ENCODE results near the gene KCNIP3.
"Not testable (repeated sequence)": the region's sequence is repeated elsewhere in the genome, so short reads cannot be mapped to it uniquely, and the experiment has no call there.

The KCNIP3 gene

DNA sequence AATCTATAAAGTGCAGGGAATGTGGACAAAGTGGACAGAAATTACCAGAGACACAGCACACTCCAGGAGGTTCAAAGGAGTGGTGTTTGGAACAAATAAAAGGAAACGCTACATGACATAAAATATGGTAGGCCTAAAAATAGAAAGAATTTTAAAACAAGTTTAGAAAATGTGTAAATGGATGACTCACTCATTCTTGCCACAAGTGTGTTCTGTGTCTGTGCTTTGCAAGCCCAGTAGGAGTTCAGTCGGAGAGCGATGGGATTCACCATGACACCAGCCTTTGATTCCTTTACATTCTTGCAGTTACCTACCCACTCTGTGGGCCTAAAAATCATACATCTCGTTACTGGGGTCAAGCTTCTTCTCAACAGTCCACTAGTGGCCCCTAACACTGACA lies 136.2 kb downstream of the KCNIP3 start:
- DNase-seq, result not testable (repeated sequence)

DNA sequence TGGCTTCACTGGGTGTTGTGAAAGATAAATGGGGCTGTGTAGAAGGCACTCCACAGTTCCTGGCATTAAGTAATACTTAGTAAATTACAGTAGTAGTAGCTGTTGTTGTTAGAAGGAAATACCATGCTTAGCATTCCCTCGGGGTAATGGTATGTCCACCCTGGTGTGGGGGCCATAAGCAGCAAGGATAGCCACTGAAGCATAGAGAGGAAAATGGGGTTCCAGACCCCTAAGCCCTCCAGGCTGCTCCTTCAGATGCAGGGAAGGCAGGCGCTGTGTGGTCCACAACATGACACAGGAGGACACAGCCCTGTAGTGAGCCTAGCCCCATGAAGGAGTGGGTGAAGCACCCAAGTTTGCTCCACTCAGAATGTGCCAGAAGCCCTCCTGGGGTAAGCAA lies 136.8 kb downstream of the KCNIP3 start:
- DNase-seq, result not testable (repeated sequence)

GRCh38 chr2:95434507-95435076 lies 137.4 kb downstream of the KCNIP3 start:
- not testable (repeated sequence) for DNase-seq

- not testable (repeated sequence) for DNase-seq
Observed at GRCh38 chr2:95435162-95435871, 138.2 kb downstream of the KCNIP3 start.
